DND-41 (cell line): Measurements from ENCODE around the gene CLEC1B.

Experiments
- CTCF ChIP-seq: IDR thresholded peaks from 2 replicates; pipeline ENCODE4 v1.5.1; 2012; ENCODE audit warnings: borderline replicate concordance, low read length, moderate library complexity, mild to moderate bottlenecking; ENCODE audit not compliant: poor library complexity, severe bottlenecking; ENCODE audit errors: extremely low read depth
- EZH2 ChIP-seq: IDR thresholded peaks from 3 replicates; pipeline ENCODE4 v1.6.1; 2012; ENCODE audit warnings: borderline replicate concordance, low read depth, mild to moderate bottlenecking, moderate library complexity, low read length, inconsistent platforms; ENCODE audit not compliant: severe bottlenecking

DNA sequence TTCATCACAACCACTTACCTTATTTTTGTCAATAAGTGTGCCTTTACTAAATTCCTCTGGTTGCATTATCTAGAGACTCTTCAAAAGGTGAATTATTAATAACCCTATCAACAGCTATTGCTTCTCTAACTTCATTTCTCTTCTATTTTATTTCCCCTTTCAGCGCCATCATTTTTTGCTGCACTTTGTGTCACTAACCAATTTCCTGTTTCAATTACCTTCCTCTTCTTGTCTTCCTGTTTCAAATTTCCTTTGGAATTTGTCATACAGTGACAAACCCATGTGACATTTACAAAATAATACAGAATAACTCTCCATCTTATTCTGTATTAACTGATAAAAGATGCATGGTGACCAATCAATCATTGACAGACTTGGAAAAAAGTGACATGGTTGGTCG is 54.5 kb downstream of the CLEC1B start:
- TF ChIP-seq EZH2 (no peak), CTCF (no peak)
